SH-SY5Y (cell line): ENCODE results near the gene GNAT1.

Experiments used
- GATA2 ChIP-seq: IDR thresholded peaks from 2 replicates; pipeline ENCODE4 v1.6.1; 2011; ENCODE audit warnings: mild to moderate bottlenecking, low read depth, low read length
- GATA3 ChIP-seq: IDR thresholded peaks from 2 replicates; pipeline ENCODE4 v1.6.1; 2011; ENCODE audit warnings: low read depth, mild to moderate bottlenecking, low read length, moderate library complexity

The GNAT1 gene

DNA sequence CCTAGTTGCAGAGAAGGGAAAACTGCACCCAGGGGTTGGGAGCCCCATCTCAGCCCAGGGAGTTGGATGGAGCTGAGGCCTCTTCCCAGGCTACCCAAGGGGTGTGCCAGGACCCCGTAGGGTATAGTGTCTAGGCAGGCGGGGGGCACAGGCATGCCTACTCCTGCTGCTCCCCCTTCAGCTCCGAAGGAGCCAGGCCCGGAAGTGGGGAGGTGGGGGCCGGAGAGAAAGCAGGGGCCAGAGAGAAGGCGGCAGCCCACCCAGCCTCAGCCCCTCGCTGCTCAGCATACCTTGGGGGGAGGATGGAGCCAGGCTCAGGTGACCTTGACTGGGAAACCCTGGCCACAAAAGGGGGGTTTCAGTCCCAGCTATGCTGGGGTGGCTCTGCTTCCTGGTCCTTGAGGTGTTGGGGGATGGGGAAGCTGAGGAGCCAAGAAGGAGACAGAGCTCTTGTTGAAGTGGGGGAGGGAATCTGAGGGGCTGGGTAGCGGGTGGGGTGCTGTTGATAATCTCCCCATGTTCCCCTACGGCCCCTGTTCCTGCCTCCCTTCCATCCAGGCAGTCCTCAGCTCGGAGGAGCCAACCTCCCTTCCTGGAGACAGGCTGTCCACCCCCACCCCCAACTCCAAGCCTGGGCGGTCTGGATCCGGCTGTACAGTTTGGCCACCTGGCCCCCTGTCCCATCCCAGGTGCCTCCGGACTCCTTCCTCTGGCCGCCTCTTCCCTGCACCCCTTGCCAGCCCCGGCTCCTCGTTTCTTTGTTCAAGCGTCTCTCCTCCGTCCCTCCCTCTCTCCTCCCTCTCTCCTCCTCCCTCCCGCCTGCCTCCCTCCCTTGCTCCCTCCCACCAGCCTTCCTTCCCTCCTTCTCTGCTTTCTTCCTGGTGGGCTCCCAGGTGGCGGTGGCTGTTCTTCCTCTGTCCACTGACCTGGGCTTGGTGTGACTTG is 34.6 kb upstream of the GNAT1 start:
- TF ChIP-seq GATA2 = no peak
- TF ChIP-seq GATA3 = no peak

DNA sequence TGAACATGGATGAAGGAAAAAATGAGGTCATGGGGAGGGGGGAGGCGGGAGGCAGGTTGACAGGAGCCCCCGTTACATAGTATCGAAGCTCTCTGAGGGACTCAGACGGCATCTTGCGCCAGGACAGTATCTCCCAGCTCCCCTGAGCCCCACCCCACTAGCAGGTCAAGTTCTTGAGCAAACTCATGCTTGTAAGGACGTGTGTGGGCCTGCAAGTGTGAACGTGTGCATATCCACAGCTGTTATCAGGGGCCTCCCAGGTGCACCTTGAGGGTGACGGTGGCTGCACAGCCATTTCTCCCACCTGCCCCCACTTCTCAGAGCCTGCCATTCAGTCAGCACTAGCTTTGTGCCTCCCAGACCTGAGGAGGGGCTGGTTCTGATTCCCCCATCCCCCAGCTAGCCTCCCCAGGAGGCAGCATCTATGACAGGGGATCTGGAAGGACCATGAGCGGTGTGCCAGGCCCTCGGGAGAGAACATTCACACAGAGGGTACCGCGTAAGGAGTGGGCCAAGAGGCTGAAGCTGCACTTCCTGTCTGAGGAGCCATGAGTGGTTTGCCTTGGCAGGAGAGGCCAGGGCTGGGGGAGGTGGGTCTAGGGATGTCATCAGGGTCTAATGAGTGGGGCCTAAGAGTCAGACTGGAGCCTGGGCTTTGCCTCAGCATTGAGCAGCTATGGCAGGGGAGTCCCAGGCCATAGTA is 33.4 kb upstream of the GNAT1 start:
- no peak for TF ChIP-seq GATA3
- no peak for TF ChIP-seq GATA2

- no peak for TF ChIP-seq GATA3
- no peak for TF ChIP-seq GATA2
Measured at GRCh38 chr3:50158530-50159146, 32.8 kb upstream of the GNAT1 start.

DNA sequence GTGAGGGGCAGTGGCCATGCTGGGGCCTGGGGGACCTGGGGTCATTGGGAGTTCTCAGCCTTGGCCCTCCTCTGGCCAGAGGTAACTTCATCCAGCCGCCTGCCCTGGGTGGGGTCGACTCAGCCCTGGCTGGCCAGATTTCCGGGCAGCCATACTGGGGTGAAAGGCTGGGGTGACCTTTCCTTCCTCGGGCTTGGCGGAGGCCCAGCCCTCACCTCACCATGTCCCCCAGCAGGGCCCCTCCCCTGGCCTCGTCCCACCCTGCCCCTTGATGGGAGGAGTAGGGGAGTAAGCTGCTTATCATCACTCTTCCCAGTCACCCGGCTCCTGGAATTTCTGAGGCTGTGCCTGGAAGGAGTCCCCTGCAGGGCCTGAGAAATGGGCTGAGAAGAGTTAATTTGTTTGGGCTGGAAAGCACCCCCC is 30.8 kb upstream of the GNAT1 start:
- TF ChIP-seq GATA3 (no peak), GATA2 (no peak)

DNA sequence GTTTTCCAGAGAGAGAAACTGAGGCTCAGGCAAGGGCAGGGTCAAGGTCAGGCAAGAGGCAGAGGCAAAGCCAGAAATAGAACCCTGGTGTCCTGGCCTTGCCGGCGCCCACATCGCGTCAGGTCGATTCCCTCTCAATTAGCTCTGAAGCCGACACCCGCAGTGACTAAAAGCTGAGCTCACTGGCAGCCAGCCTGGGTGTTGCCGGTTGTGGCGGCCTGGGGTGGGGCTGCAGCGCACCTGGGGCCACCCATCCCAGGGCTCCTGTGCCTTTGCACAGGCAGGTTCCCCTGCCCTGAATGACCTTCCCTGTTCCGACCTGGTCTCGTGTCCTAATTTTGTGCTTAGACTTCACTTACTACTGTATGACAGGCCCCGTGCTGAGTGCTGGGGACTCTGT is 30.1 kb upstream of the GNAT1 start:
- TF ChIP-seq GATA2 (no peak), GATA3 (no peak)

DNA sequence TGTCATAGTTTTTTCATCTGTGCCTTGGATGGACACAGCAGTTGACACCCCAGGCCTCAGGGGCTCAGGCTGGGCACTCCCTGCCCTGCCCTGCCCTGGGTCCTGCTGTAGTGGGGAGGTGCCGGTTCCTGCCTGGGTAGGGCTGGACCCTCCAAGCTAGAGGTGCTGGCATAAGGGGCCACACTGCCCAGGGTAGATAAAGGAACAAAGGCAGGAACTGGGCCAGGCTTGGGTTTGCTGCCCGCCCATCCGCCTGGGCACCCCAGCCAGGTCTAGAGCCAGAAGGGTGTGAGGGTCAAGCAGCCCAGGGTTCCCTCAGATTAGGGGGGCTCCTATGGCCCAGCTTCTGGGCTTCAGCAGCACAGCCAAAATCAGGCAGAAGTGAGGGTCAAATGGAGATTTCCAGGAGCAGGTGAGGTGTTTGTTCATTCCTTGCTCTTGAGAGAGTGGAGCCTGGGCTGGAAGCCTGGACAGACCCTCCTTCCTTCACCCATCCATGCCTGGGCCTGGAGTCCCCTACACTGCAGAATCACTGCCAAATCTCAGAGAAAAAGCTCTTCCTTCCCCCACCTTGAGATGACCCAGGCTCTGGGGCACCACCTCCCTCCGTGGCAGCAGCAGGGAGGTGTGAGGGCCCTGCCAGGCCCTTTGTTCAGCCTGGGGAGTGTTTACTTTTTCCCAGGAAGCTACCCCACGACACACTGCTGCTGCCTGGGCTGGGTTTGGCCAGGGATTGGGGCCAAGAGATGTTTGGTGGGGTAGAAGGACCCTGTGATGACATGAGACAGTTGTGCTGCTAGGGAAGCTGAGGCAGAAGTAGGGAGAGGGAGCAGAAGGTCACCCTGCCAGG is 29.2 kb upstream of the GNAT1 start:
- TF ChIP-seq GATA3 = no peak
- TF ChIP-seq GATA2 = no peak

DNA sequence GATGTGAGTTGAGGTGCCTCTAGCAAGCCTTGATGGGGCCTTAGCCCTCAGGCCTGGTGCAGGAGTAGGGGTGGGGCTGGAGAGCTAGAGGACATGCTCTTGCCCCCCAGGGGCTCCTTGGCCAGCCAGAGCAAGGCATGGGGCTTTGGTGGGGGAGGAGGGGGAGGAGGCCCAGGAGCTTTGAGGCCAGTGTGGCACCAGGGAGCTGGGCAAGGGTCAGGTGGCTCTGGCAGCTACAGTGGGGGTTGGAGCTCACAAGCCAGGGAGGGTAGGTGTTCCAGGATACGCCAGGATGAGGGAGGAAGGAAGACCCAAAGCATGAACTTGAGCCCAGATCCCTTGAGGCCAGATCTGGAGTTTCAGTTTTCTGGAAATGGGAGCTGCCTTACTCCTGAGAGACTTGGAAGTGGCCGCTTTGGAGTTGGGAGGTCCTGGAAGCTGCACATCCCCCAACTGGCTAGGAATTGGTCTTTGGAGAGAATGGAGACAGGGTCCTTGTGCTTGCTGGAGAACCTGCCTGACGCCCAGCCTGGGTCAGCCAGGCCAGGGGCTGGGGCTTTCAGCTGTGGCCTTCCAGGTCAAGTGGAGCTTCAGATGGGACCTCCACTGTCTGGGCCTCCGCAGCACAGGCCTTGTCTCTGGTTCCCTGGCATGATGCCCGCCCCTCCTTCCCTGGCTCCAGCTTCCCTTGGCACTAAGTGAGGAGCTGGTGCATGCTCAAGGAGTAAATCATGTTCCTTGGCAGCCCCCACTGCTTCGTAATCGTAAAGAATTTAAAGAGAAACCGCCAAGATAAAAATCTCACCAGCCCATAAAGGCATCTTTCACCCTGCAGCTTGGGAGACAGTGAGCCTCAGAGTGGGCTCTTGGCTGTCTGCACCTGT is 27.6 kb upstream of the GNAT1 start:
- no peak for TF ChIP-seq GATA2
- no peak for TF ChIP-seq GATA3

- TF ChIP-seq GATA3 = no peak
- TF ChIP-seq GATA2 = no peak
Measured at GRCh38 chr3:50164481-50164880, 26.9 kb upstream of the GNAT1 start.

GRCh38 chr3:50164984-50165909 is 26.2 kb upstream of the GNAT1 start:
- no peak for TF ChIP-seq GATA3
- TF ChIP-seq GATA2 = no peak

- TF ChIP-seq GATA3 (no peak), GATA2 (no peak)
Measured at GRCh38 chr3:50165910-50166538, 25.4 kb upstream of the GNAT1 start.

GRCh38 chr3:50166620-50167019 is 24.8 kb upstream of the GNAT1 start:
- no peak for TF ChIP-seq GATA2
